ENCODE measurements around the gene ITIH5. TPM values are rescaled to one million over a fixed set of nuclear protein-coding genes. Genes with fewer than 3 reads are reported as not detected.
"Not testable (repeated sequence)": the region's sequence is repeated elsewhere in the genome, so short reads cannot be mapped to it uniquely, and the experiment has no call there.

ITIH5 gene
- total RNA-seq, 2 experiments from 2014 or later = not detected

GRCh38 chr10:7662522-7662921 is 4.2 kb downstream of the ITIH5 start:
- ChIA-PET POLR2A (interaction anchor here (1.0 to 1.1 kb wide), 2 partner anchors 8 to 26 kb away, joined by 3 to 4 read pairs; no protein-coding TSS in a partner anchor), CTCF (ENCODE audit: unreplicated experiment) (no interaction called here)
- H3K27ac ChIP-seq (ENCODE audit: low read depth, low read length, poor library complexity, severe bottlenecking) = no peak overlapping the region
- TF ChIP-seq EZH2phosphoT487 (IDR thresholded peaks at IDR 0.05; ENCODE audit: borderline replicate concordance, low read depth, low read length) (no peak), CTCF (conservative IDR thresholded peaks at IDR 0.05; ENCODE audit: low read length) (no peak)
- DNase-seq (ENCODE audit: low spot score) = no peak
- no peaks in the 10 kb centered on the region for H4K20me1 ChIP-seq (ENCODE audit: insufficient read depth, low read length)
- intact Hi-C loops (cut with micrococcal nuclease; ENCODE audit: unreplicated experiment) = no loop called here
- no peaks in the 10 kb centered on the region for H3K9me3 ChIP-seq (ENCODE audit: low read length)
- H3K9me2 ChIP-seq (ENCODE audit: insufficient read depth, low read length) = no peaks in the 10 kb centered on the region
- no TSS peak for BruUV-seq (replicated peaks)
- H2AFZ ChIP-seq (ENCODE audit: low read length) = no peak overlapping the region
- no peaks in the 10 kb centered on the region for H3K4me1 ChIP-seq (ENCODE audit: insufficient read depth, low read length, poor library complexity, severe bottlenecking)
- no peak overlapping the region for H3K4me3 ChIP-seq (ENCODE audit: low read depth, low read length, poor library complexity, severe bottlenecking)
- no peak overlapping the region for H3K4me2 ChIP-seq (ENCODE audit: low read length)
- no peaks in the 10 kb centered on the region for H3K36me3 ChIP-seq (ENCODE audit: insufficient read depth, low read length)
- H3K79me2 ChIP-seq (ENCODE audit: insufficient read depth, low read depth, low read length) = no peaks in the 10 kb centered on the region

GRCh38 chr10:7659560-7659959 is 7.2 kb downstream of the ITIH5 start:
- Histone ChIP-seq H3K9me2 (ENCODE audit: insufficient read depth, low read length) (no peaks in the 10 kb centered on the region), H3K4me3 (ENCODE audit: low read depth, low read length, poor library complexity, severe bottlenecking) (no peak overlapping the region), H3K4me1 (ENCODE audit: insufficient read depth, low read length, poor library complexity, severe bottlenecking) (no peaks in the 10 kb centered on the region), H3K9me3 (ENCODE audit: low read length) (no peaks in the 10 kb centered on the region), H4K20me1 (ENCODE audit: insufficient read depth, low read length) (no peaks in the 10 kb centered on the region), H3K27ac (ENCODE audit: low read depth, low read length, poor library complexity, severe bottlenecking) (no peak overlapping the region), H3K79me2 (ENCODE audit: insufficient read depth, low read depth, low read length) (no peaks in the 10 kb centered on the region), H3K4me2 (ENCODE audit: low read length) (no peak overlapping the region), H2AFZ (ENCODE audit: low read length) (no peak overlapping the region), H3K36me3 (ENCODE audit: insufficient read depth, low read length) (no peaks in the 10 kb centered on the region)
- POLR2A ChIA-PET = no interaction called here
- no TSS peak for BruUV-seq (replicated peaks)
- TF ChIP-seq EZH2phosphoT487 (IDR thresholded peaks at IDR 0.05; ENCODE audit: borderline replicate concordance, low read depth, low read length) = no peak
- no peak for TF ChIP-seq CTCF (conservative IDR thresholded peaks at IDR 0.05; ENCODE audit: low read length)
- no peak for DNase-seq (ENCODE audit: low spot score)
- intact Hi-C loops (cut with micrococcal nuclease; ENCODE audit: unreplicated experiment) = no loop called here
- CTCF ChIA-PET (ENCODE audit: unreplicated experiment) = no interaction called here

GRCh38 chr10:7657552-7657951 is 9.2 kb downstream of the ITIH5 start:
- no peaks in the 10 kb centered on the region for H3K4me1 ChIP-seq (ENCODE audit: insufficient read depth, low read length, poor library complexity, severe bottlenecking)
- H3K9me3 ChIP-seq (ENCODE audit: low read length) = no peaks in the 10 kb centered on the region
- no peak overlapping the region for H3K27ac ChIP-seq (ENCODE audit: low read depth, low read length, poor library complexity, severe bottlenecking)
- DNase-seq (ENCODE audit: low spot score) = no peak
- ChIA-PET POLR2A (interaction anchor here (0.7 kb wide), 1 partner anchor 297 kb away, joined by 3 read pairs; no protein-coding TSS in a partner anchor), CTCF (ENCODE audit: unreplicated experiment) (no interaction called here)
- TF ChIP-seq EZH2phosphoT487 (IDR thresholded peaks at IDR 0.05; ENCODE audit: borderline replicate concordance, low read depth, low read length) = no peak
- TF ChIP-seq CTCF (conservative IDR thresholded peaks at IDR 0.05; ENCODE audit: low read length) = no peak
- intact Hi-C loops (cut with micrococcal nuclease; ENCODE audit: unreplicated experiment) = no loop called here
- H3K4me3 ChIP-seq (ENCODE audit: low read depth, low read length, poor library complexity, severe bottlenecking) = no peak overlapping the region
- H2AFZ ChIP-seq (ENCODE audit: low read length) = no peak overlapping the region
- H3K79me2 ChIP-seq (ENCODE audit: insufficient read depth, low read depth, low read length) = no peaks in the 10 kb centered on the region
- no TSS peak for BruUV-seq (replicated peaks)
- H3K36me3 ChIP-seq (ENCODE audit: insufficient read depth, low read length) = no peaks in the 10 kb centered on the region
- H3K9me2 ChIP-seq (ENCODE audit: insufficient read depth, low read length) = no peaks in the 10 kb centered on the region
- no peak overlapping the region for H3K4me2 ChIP-seq (ENCODE audit: low read length)
- H4K20me1 ChIP-seq (ENCODE audit: insufficient read depth, low read length) = no peaks in the 10 kb centered on the region

GRCh38 chr10:7657079-7657478 is 9.7 kb downstream of the ITIH5 start:
- intact Hi-C loops (cut with micrococcal nuclease; ENCODE audit: unreplicated experiment); H3K27ac ChIP-seq (ENCODE audit: low read depth, low read length, poor library complexity, severe bottlenecking); H3K9me3 ChIP-seq (ENCODE audit: low read length); H3K36me3 ChIP-seq (ENCODE audit: insufficient read depth, low read length); CTCF ChIA-PET (ENCODE audit: unreplicated experiment); H2AFZ ChIP-seq (ENCODE audit: low read length); H3K4me1 ChIP-seq (ENCODE audit: insufficient read depth, low read length, poor library complexity, severe bottlenecking); DNase-seq (ENCODE audit: low spot score); H3K9me2 ChIP-seq (ENCODE audit: insufficient read depth, low read length); H3K4me2 ChIP-seq (ENCODE audit: low read length); H3K79me2 ChIP-seq (ENCODE audit: insufficient read depth, low read depth, low read length); H3K4me3 ChIP-seq (ENCODE audit: low read depth, low read length, poor library complexity, severe bottlenecking); BruUV-seq (replicated peaks); H4K20me1 ChIP-seq (ENCODE audit: insufficient read depth, low read length): not testable (repeated sequence)
- POLR2A ChIA-PET = interaction anchor here (0.7 kb wide), 1 partner anchor 298 kb away, joined by 3 read pairs; no protein-coding TSS in a partner anchor

Measured in OCI-LY7 (cell line).